Activated T-helper 2 cell treated with anti-CD3 and anti-CD28 coated beads, Interferon-gamma antibody, Interleukin-2, Interleukin-4, amounts not matched to agents 10 μg/mL and 5 μg/mL and 100 μg/mL, durations not matched to agents 14 hours and 24 hours and 36 hours (primary cell): ENCODE data around the gene SLC12A3. TPM values are rescaled to one million over a fixed set of nuclear protein-coding genes. Genes with fewer than 3 reads are reported as not detected.
"Not testable (repeated sequence)": the region's sequence is repeated elsewhere in the genome, so short reads cannot be mapped to it uniquely, and the experiment has no call there.

Experiments used
- DNase-seq: peaks from one replicate; pipeline ENCODE4 v3.0.0; 2021; ENCODE audit warnings: low spot score
- H3K27ac Mint-ChIP-seq: one replicate; pipeline ENCODE4 v1.8.0; 2021; ENCODE audit warnings: mixed read lengths
- H3K27me3 Mint-ChIP-seq: one replicate; pipeline ENCODE4 v1.8.0; 2021; ENCODE audit warnings: low read depth, mixed read lengths
- H3K36me3 Mint-ChIP-seq: one replicate; pipeline ENCODE4 v1.8.0; 2021; ENCODE audit warnings: low read depth, mixed read lengths
- H3K4me1 Mint-ChIP-seq: one replicate; pipeline ENCODE4 v1.8.0; 2021; ENCODE audit warnings: low read depth, mixed read lengths
- H3K4me3 Mint-ChIP-seq: one replicate; pipeline ENCODE4 v1.8.0; 2021; ENCODE audit warnings: low read depth, mild to moderate bottlenecking, moderate library complexity, mixed read lengths
- H3K9me3 Mint-ChIP-seq: one replicate; pipeline ENCODE4 v1.8.0; 2021; ENCODE audit warnings: mixed read lengths
- intact Hi-C: fragments of 100-400 bp; cut with micrococcal nuclease; formaldehyde crosslinking; loops from one replicate; pipeline ENCODE4 v1.15.1; 2023
- total RNA-seq: library from RNA; stranded (reverse); gene quantifications from 2 replicates; pipeline ENCODE4 v1.2.3, GENCODE V29; 2022

Gene SLC12A3
- total RNA-seq, 1 donor from 2014 or later: not detected

DNA sequence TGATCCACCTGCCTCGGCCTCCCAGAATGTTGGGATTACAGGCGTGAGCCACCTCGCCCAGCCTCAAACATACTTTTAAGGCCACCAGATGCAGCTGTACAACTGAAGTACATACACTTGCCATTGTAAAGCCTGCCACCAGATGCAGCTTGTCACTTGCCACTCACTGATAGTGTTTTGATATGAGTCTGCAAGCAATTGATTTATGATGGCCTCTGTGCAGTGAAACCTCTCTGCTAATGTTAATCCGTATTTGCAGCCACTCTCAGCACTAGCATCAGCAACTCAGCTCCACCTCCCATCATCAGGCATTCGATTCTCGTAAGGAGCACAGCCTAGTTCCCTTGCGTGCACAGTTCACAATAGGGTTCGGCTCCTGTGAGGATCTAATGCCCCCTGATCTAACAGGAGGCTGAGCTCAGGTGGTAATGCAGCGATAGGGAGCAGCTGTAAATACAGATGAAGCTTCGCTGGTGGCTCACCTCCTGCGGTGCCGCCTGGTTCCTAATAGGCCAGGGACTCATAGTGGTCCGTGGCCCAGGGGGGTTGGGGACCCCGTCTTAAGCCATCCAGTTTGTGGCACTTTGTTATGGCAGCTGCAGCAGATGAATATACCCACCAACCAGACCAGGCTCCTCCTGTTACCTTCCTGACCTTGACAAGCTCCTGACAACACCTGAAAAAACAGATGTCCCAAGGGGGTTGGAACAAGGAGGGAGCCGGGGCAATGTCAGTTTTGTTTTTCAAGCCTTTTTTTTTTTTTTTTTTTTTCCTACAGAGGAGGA, 65.7 kb downstream of the SLC12A3 start:
- Mint-ChIP-seq H3K36me3 (peaks cover 33% of the 10 kb centered on the region), H3K27ac (peak overlapping the region; percentile 97), H3K4me3 (peak overlapping the region; percentile 73), H3K9me3 (no peaks in the 10 kb centered on the region), H3K4me1 (peaks cover 23% of the 10 kb centered on the region), H3K27me3 (no peaks in the 10 kb centered on the region)
- intact Hi-C loops: loop anchor here (10.0 kb wide), 2 partner anchors 196 to 674 kb away; partner anchors contain the start of gene NUP93
- no peak for DNase-seq

DNA sequence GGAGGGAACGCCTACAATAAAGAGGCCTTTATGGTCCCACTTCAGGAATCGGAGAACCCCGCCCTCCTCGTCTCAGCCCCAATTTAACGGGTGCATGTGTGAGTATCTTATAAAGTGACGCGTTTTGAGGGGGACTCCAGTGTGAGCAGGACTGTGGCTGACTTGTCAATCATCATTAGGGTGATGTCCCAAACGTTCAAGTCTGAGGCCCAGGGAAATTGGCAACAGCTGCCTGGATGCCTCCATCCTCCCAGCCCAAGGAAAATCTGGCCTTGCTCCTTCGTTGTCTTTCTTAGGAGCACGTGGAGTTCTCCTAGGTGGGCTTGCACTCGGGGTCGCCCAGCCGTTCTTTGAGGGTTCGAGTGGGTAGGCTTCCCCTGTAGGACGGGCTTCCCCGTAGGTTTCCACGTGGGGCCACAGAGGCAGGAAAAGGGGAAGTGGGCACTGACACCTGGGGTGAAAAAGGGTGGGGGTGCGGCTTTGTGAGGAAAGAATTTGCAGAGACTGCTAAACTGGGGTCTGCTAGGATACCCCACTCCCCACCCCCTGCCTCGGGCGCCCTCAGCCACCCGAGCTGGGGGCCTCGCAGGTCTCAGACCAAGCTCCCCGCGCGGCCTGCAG, 66.4 kb downstream of the SLC12A3 start:
- peak overlapping the region; percentile 97 for H3K27ac Mint-ChIP-seq
- DNase-seq: no peak

DNA sequence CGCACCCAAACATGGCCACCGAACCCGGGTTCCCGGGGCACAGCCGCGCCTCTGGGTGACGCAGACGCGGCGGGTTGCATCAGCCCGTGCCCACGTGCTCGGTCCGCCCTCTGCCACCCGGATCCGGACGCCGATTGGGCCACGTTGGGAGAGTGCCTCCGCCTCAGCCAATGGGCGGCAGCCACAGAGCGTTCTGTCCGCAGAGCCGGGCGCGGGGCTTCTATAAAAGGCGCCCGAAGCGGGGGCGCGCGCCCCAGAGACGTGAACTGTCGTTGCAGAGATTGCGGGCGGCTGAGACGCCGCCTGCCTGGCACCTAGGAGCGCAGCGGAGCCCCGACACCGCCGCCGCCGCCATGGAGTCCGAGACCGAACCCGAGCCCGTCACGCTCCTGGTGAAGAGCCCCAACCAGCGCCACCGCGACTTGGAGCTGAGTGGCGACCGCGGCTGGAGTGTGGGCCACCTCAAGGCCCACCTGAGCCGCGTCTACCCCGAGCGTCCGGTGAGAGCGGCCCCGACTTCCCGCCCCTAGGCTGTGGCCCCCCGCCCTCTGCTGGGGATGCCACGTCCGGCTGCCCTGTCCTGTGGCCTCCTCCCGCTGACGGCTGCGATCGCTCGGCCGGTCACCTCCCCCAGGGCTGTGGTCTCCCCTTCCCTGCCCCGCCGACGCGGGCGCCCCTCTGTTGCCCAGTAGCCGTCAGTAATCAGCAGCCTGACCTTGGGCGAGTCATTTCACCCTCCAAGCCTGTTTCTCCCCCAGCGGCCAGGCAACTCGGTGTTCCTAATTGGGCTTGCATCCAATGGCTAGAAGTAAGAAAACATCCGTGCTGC, 67.1 kb downstream of the SLC12A3 start, which contains the start of gene HERPUD1:
Gene HERPUD1, plus strand, starts transcription at position 251 of the 829 bp plus-strand sequence. Its CDS starts 103 bp downstream, at position 354.
- intact Hi-C loops: loop anchor here (2.0 to 10.0 kb wide), 3 partner anchors 71 to 673 kb away; partner anchors contain the start of gene NUP93
- peak; percentile 99 for DNase-seq
- Mint-ChIP-seq H3K27ac (peak within 1 kb of the TSS; percentile 97), H3K27me3 (no peaks in the 10 kb centered on the region), H3K4me1 (peaks cover 35% of the 10 kb centered on the region), H3K4me3 (peak within 1 kb of the TSS; percentile 98), H3K36me3 (peaks cover 47% of the 10 kb centered on the region), H3K9me3 (no peaks in the 10 kb centered on the region)

More for the DNA sequence above, 66.4 kb downstream of the SLC12A3 start:
- Mint-ChIP-seq H3K4me3 (peak overlapping the region; percentile 73), H3K27me3 (no peaks in the 10 kb centered on the region), H3K36me3 (peaks cover 40% of the 10 kb centered on the region), H3K9me3 (no peaks in the 10 kb centered on the region), H3K4me1 (peaks cover 28% of the 10 kb centered on the region)
- intact Hi-C loops: loop anchor here (10.0 kb wide), 2 partner anchors 197 to 673 kb away; partner anchors contain the start of gene NUP93

DNA sequence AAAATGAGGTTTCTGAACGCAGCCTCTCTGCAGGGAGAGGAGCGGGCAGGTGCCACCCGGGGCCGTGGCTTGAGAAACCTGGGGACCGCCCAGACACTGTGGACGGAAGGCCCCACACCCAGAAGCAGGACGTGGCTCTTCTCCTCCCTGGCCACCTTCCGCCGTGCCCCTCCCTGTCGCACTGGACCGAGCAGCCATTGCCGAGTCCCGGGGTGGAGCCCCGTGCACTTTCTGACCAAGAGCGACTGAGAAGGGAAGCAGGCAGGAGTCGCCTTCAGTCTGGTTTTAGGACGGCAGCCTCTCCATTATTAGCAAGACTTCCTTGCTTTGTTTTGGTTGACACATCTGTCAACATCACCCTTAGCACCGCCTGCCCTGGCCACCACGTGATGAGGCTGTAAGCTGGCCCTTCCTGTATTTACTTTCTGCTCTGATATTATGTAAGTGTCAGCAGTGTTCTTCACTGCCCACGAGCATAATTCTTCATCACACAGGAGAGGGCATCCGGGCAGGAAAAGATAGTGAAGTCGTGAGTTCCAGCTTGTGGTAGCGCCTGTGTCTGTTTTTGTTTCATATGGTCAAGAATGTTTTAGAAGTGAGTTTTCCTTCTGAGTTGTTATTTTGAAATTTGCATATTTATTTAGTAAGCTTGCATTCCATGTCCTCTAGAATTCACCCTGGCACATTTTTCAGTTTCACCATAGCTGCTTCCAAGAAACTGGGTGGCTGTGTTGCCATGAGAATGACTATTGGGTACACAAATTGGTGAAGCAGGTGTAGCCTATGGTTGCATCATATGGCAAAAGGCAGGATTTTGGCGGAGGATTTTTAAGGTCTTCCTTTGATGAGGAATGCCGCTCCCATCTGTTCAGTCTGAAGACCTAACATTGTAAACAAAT, 68.0 kb downstream of the SLC12A3 start:
- H3K4me3 Mint-ChIP-seq: peak overlapping the region; percentile 98
- H3K27ac Mint-ChIP-seq: peak overlapping the region; percentile 97
- H3K36me3 Mint-ChIP-seq: peaks cover 56% of the 10 kb centered on the region
- H3K4me1 Mint-ChIP-seq: peaks cover 44% of the 10 kb centered on the region
- no peaks in the 10 kb centered on the region for H3K27me3 Mint-ChIP-seq
- H3K9me3 Mint-ChIP-seq: no peaks in the 10 kb centered on the region
- intact Hi-C loops: loop anchor here (2.0 to 10.0 kb wide), 3 partner anchors 72 to 672 kb away; partner anchors contain the start of gene NUP93
- DNase-seq: peak; percentile 45

DNA sequence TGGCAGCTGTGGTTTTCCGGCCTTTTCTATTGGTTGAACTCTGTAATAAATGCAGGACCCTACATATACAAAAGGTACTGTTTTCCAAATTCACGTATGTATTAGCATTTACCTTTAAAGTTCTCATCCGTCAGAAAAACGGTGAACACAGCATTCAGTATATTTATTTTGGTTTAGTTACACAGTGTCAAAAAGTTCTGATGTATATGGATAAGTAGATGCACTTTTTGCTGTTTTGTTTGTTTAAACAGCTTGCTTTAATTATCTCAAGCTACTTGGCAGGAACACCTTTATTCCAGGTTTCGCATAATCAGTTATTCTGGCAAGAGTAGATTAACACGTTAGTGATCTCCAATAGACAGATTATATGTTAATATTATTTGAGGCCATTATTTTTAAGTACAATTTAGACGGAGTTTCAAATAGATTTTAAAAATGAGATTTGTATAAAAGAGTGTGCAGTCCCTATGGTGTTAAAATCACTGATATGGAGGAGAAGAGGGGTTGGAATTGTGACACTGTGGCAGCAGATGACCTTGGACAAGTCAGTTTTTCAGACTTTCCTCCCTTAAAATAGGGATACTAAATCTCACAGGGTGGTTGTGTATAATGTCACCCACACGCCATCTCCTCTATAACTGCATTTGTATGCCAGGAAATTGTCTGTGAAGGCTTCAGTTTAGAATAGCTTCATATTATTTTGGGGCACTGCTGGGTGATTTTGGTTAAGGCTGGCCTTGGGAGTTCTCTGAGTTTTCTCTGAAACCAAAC, 69.0 kb downstream of the SLC12A3 start:
- H3K36me3 Mint-ChIP-seq: peaks cover 66% of the 10 kb centered on the region
- DNase-seq: no peak
- H3K4me1 Mint-ChIP-seq: peaks cover 53% of the 10 kb centered on the region
- H3K4me3 Mint-ChIP-seq: peak overlapping the region; percentile 98
- H3K9me3 Mint-ChIP-seq: no peaks in the 10 kb centered on the region
- H3K27me3 Mint-ChIP-seq: no peaks in the 10 kb centered on the region
- H3K27ac Mint-ChIP-seq: peak overlapping the region; percentile 46
- intact Hi-C loops: loop anchor here (2.0 to 10.0 kb wide), 3 partner anchors 73 to 671 kb away; partner anchors contain the start of gene NUP93

DNA sequence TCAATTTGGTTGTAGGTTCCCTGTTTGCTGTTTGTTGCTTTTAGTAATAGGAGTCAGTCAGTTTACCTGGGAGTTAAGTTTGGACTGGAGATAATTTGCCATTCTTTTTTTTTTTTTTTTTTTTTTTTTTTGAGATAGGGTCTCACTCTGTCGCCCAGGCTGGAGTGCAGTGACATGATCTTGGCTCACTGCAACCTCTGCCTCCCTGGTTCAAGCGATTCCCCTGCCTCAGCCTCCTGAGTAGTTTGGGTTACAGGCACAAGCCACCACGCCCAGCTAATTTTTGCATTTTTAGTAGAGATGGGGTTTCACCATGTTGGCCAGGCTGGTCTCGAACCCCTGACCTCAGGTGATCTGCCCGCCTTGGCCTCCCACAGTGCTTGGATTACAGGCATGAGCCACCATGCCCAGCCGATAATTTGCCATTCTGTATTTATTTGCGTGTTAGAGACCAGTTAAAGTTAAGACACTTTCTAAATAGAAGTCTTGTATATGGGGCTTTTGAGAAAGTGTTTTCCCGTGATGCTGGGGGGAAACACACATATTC, 69.7 kb downstream of the SLC12A3 start:
- peak overlapping the region; percentile 98 for H3K4me3 Mint-ChIP-seq
- peaks cover 60% of the 10 kb centered on the region for H3K4me1 Mint-ChIP-seq
- peaks cover 73% of the 10 kb centered on the region for H3K36me3 Mint-ChIP-seq
- H3K27me3 Mint-ChIP-seq, DNase-seq, H3K9me3 Mint-ChIP-seq: not testable (repeated sequence)
- intact Hi-C loops: loop anchor here (5.0 to 10.0 kb wide), 3 partner anchors 53 to 670 kb away; partner anchors contain the start of genes NLRC5 and NUP93
- H3K27ac Mint-ChIP-seq: peak overlapping the region; percentile 64

DNA sequence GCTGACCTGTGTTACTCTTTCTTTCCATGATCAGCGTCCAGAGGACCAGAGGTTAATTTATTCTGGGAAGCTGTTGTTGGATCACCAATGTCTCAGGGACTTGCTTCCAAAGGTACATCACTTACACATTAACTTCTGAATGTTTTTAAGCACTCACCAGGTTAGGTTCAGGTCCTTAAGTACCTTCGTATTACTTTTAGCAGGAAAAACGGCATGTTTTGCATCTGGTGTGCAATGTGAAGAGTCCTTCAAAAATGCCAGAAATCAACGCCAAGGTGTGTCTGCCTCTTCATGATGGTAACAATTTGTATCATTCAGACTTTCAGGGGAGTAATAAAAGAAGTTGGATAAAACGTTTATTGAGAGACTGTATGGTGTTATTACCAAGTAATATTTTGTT, 70.2 kb downstream of the SLC12A3 start:
- intact Hi-C loops: loop anchor here (5.0 to 10.0 kb wide), 3 partner anchors 52 to 670 kb away; partner anchors contain the start of genes NLRC5 and NUP93
- peak overlapping the region; percentile 98 for H3K4me3 Mint-ChIP-seq
- no peaks in the 10 kb centered on the region for H3K27me3 Mint-ChIP-seq
- H3K36me3 Mint-ChIP-seq: peaks cover 78% of the 10 kb centered on the region
- peaks cover 65% of the 10 kb centered on the region for H3K4me1 Mint-ChIP-seq
- DNase-seq: no peak
- H3K9me3 Mint-ChIP-seq: no peaks in the 10 kb centered on the region
- peak overlapping the region; percentile 64 for H3K27ac Mint-ChIP-seq

DNA sequence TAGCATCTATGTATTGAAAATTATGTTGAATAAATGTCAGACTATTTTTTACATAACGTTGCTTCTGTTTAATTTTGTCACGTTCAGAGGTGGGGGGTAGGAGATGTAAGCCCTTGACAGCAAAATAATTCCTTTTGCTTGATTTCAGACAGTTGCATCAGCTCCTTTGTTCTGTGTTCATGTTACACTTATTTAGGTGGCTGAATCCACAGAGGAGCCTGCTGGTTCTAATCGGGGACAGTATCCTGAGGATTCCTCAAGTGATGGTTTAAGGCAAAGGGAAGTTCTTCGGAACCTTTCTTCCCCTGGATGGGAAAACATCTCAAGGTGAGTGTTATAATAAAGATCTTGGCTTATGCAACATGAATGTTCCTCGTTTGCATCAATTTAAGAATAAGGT, 71.5 kb downstream of the SLC12A3 start:
- H3K27me3 Mint-ChIP-seq: no peaks in the 10 kb centered on the region
- peaks cover 89% of the 10 kb centered on the region for H3K36me3 Mint-ChIP-seq
- intact Hi-C loops: loop anchor here (5.0 to 10.0 kb wide), 3 partner anchors 51 to 668 kb away; partner anchors contain the start of genes NLRC5 and NUP93
- no peak for DNase-seq
- peak overlapping the region; percentile 39 for H3K4me3 Mint-ChIP-seq
- H3K4me1 Mint-ChIP-seq: peaks cover 66% of the 10 kb centered on the region
- H3K9me3 Mint-ChIP-seq: no peaks in the 10 kb centered on the region
- peak overlapping the region; percentile 8 for H3K27ac Mint-ChIP-seq

DNA sequence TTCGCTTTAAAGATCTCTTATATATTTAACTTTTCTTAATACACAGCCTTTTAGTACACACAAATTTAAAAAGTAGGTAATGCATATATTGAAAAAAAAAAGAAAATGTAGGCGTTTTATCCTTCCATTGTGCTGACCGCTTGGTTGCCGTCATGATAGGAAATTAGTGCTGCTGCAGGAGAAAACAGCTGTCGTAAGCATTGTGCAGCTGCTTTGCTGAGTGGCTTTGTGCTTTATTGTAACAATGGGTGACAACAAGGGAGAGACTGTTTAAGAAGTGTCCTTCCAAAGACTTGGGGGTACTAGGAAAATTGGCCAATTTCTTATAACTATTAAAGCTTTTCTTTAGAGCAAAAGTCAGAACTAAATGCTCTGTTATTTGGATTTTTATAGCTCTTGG, 71.9 kb downstream of the SLC12A3 start:
- intact Hi-C loops: loop anchor here (5.0 to 10.0 kb wide), 3 partner anchors 50 to 668 kb away; partner anchors contain the start of genes NLRC5 and NUP93
- no peak overlapping the region for H3K4me3 Mint-ChIP-seq
- H3K36me3 Mint-ChIP-seq: peaks cover 93% of the 10 kb centered on the region
- DNase-seq: no peak
- H3K9me3 Mint-ChIP-seq: no peaks in the 10 kb centered on the region
- H3K4me1 Mint-ChIP-seq: peaks cover 69% of the 10 kb centered on the region
- no peaks in the 10 kb centered on the region for H3K27me3 Mint-ChIP-seq
- no peak overlapping the region for H3K27ac Mint-ChIP-seq

DNA sequence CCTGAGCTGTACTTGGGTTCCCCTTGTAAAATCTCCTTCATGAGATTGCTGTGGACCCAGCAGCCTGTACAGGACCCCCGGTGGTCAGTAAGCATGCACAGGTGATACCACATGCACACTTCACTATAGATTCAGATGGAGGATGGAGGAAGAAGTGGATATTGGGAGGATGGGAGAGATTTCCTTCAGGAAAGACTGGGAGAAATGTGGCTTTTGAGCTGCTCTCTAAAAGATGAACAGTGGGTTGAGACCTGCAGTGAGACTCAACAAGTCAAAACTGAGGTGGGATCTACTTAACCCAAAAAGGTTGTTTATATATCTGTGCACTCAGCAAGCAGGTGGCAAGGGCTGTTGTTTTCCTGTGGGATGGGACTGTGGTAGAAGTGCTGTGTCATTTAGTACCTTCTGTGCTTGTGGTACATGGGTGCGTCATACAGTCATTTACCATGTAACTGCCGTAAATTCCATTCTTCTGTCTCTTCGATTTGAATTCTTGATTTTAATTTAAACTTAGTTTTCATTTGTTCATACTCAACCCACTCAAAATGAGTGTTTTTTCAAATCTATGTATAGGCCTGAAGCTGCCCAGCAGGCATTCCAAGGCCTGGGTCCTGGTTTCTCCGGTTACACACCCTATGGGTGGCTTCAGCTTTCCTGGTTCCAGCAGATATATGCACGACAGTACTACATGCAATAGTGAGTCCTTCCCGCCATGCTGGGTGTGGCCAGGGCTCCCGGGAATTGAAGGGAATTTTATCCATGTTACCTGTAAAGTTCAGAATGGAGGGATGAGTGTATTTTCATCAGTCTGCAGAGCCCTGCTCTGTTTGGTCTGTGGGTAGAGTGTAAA, 73.9 kb downstream of the SLC12A3 start:
- Mint-ChIP-seq H3K27ac (peak overlapping the region; percentile 92), H3K27me3 (no peaks in the 10 kb centered on the region), H3K4me3 (peak overlapping the region; percentile 80), H3K9me3 (no peaks in the 10 kb centered on the region), H3K4me1 (peaks cover 77% of the 10 kb centered on the region), H3K36me3 (peaks cover 98% of the 10 kb centered on the region)
- DNase-seq: peak; percentile 47
- intact Hi-C loops: loop anchor here (2.0 to 10.0 kb wide), 4 partner anchors 48 to 666 kb away; partner anchors contain the start of genes NLRC5 and NUP93
